ENCODE measurements around the gene SLC33A1. TPM values are rescaled to one million over a fixed set of nuclear protein-coding genes. Genes with fewer than 3 reads are reported as not detected.

The SLC33A1 gene
- total and polyA plus RNA-seq, 2 of the 8 experiments (the other 6 are each of a cell fraction or from before 2014, with no cell fraction given), result 15.6 to 24.2 TPM

- TF ChIP-seq HDAC2 (IDR thresholded peaks at IDR 0.05; ENCODE audit: borderline replicate concordance in 1 of 2, low read depth in 2 of 2, low read length in 2 of 2) (no peak), BACH1 (IDR thresholded peaks at IDR 0.05; ENCODE audit: low read length) (no peak), FOSL1 (IDR thresholded peaks at IDR 0.05; ENCODE audit: insufficient read depth, low read depth, low read length) (no peak), TEAD4 (IDR thresholded peaks at IDR 0.05; ENCODE audit: low read depth, low read length) (no peak), YY1 (IDR thresholded peaks at IDR 0.05; ENCODE audit: low read depth, low read length) (no peak), KDM5A (IDR thresholded peaks at IDR 0.05; ENCODE audit: low read length) (no peak), CREB1 (IDR thresholded peaks at IDR 0.05) (no peak)
Measured at GRCh38 chr3:155876503-155876902, 22.3 kb upstream of the SLC33A1 start (continued).
